Activated naive CD4-positive, alpha-beta T cell treated with anti-CD3 and anti-CD28 coated beads, Interleukin-2, amount 50 U/mL, for 72 hours (primary cell): Measurements from ENCODE around the gene LRRFIP1. TPM values are rescaled to one million over a fixed set of nuclear protein-coding genes. Genes with fewer than 3 reads are reported as not detected.
"Not testable (repeated sequence)": the region's sequence is repeated elsewhere in the genome, so short reads cannot be mapped to it uniquely, and the experiment has no call there.

ENCODE experiments used
- ATAC-seq, 2 donors: fragments of 150-1000 bp; cut with Tn5 transposase; 2 replicates each; pipeline ENCODE4 v1.10.0; 2021; ENCODE audit warnings: mild to moderate bottlenecking in 2 of 2, moderate library complexity in 2 of 2
- DNase-seq, 2 donors: peaks; one replicate each; pipeline ENCODE4 v3.0.0; 2021 to 2022; ENCODE audit warnings: low spot score in 2 of 2
- H3K27ac Mint-ChIP-seq, 2 donors: one replicate each; pipeline ENCODE4 v1.8.0; 2022; ENCODE audit warnings: mild to moderate bottlenecking in 2 of 2, mixed read lengths in 2 of 2
- H3K36me3 Mint-ChIP-seq, 2 donors: one replicate each; pipeline ENCODE4 v1.8.0; 2022; ENCODE audit warnings: mixed read lengths in 2 of 2
- H3K9me3 Mint-ChIP-seq, 2 donors: one replicate each; pipeline ENCODE4 v1.8.0; 2022; ENCODE audit warnings: mixed read lengths in 2 of 2
- total RNA-seq, 2 donors: library from RNA; stranded (reverse); gene quantifications; one replicate each; pipeline ENCODE4 v1.2.3, GENCODE V29; 2022

Gene LRRFIP1
- total RNA-seq, 2 donors from 2014 or later: 190 to 193 TPM

DNA sequence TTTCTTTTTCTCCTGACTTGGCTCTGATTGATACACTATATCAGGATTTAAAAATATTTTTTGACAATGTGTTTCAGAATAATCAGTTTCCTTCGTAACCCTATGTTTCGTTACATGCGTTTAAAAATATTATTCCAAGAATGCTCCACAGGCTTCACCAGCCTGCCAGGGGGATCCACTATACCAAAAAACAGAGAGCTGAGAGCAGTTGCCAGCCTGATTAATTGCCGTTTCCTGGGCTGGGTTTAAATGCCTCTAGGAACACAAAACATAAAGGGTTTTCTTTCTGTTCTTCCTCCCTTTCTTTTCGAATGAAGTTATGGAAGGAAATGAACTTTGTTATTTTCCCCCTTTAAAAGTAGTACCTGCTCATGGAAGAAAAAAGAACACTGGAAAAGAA lies 47.9 kb downstream of the LRRFIP1 start:
- ATAC-seq (no peak), DNase-seq (no peak)
- H3K9me3 Mint-ChIP-seq: no peaks in the 10 kb centered on the region
- peak overlapping the region; percentile 91 to 93 for H3K27ac Mint-ChIP-seq
- H3K36me3 Mint-ChIP-seq: no peaks in the 10 kb centered on the region

DNA sequence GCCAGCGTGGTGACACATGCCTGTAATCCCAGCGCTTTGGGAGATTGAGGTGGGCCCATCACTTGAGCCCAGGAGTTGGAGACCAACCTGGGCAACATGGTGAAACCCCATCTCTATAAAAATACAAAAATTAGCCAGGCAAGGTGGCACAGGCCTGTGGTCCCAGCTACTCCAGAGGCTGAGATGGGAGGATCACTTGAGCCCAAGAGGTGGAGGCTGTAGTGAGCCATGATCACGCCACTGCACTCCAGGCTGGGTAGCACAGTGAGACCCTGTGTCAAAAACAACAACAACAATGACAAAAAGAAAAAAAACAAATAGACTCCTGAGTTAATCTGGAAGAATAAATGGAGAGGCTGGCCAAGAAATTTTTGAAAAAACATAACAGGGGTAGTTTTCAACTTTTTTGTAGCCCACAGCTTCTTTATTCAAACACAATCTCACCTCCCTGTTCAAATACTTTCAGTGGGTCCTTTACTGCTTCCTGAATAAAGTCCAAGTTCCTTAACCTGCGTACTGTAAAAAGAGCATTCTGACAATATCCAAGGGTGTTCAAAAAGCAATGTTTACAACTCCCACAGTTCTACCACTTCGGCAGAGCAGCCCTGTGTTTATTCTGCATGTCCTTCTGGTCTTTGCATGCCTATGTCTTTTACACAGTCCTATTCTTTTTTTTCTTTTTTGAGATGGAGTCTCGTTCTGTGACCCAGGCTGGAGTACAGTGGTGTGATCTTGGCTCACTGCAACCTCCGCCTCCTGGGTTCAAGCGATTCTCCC lies 53.5 kb downstream of the LRRFIP1 start:
- H3K27ac Mint-ChIP-seq: no peak overlapping the region
- no peaks in the 10 kb centered on the region for H3K9me3 Mint-ChIP-seq
- ATAC-seq (no peak), DNase-seq (no peak)
- H3K36me3 Mint-ChIP-seq: no peaks in the 10 kb centered on the region

DNA sequence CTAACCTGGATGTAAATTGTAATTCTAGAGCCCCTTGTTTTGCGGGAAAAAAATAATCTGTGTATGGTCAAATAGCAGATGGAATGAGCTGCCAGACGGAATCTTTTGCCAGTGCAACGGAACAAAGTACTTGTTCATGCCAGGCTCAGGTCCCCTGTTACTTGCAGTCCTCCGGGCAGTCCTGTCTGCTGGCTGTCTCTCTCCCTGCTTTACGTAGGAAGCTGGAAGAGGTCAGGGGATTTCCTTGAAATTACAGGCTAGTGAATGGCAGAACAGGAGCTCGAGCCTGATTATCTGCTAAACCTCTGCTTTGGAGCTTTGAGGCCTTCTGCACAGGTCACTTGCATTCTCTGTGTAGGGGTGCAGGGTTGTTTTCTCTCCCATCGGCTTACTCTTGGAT lies 54.8 kb downstream of the LRRFIP1 start:
- ATAC-seq (no peak), DNase-seq (no peak)
- H3K36me3 Mint-ChIP-seq: no peaks in the 10 kb centered on the region
- no peaks in the 10 kb centered on the region for H3K9me3 Mint-ChIP-seq
- no peak overlapping the region for H3K27ac Mint-ChIP-seq

DNA sequence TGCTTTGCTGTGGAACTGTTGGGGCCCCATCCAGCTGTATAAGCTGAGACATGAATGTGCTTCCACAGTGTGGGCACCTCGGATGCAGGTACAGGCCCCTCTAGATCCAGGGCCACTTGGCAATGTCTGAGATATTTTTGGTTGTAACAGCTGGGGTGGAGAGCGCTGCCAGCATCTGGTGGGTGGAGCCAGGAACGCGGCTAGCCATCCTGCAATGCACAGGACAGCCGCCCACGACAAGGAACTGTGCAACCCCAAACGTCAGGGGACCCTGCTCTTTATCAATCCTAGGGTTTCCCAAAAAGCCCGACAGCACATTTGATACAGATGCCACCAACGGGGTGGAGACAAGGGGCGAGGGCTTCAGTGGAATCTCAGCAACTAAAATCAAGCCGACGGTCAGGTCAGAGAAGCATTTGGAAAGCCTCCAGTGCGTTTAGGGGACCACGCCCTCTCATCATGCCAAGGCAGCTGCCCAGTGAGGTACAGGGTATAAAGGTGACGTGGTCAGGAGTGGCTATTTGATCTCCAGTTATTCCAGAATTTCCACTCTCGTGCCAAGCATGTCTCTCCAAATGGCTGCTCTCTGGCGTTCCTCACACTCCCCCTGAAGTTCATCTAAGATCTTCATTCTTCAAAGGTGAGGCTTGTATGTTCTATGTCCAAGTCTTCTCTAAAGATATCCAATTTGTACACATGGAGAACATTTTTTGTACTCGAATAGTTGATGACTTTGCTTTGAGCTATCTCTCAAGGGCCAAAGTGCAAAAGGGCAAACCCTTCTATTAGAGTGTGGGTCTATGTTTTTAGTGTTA lies 55.7 kb downstream of the LRRFIP1 start:
- H3K27ac Mint-ChIP-seq: no peak overlapping the region
- ATAC-seq (no peak), DNase-seq (no peak)
- H3K36me3 Mint-ChIP-seq: peaks cover 0 to 5% of the 10 kb centered on the region in 2 donors
- no peaks in the 10 kb centered on the region for H3K9me3 Mint-ChIP-seq

DNA sequence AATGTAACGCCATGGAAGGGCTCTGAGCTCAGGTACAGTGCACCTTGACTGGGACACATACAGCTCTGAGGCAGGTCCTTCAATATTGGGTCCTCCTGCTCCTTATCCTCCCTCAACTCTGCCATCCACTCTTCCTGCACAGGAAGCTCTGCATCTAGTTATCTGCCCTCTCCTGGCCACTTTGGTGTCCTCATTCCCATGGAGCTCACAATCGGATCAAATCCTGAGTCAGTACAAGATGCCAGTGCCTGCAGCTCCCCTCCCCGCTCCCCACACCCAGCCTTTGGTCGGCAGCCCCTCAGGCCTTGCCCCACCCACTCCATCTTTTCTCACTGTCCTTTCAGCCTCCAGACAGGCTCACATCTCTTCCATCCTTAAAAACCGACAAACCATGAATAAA lies 58.0 kb downstream of the LRRFIP1 start:
- peaks cover 0 to 5% of the 10 kb centered on the region in 2 donors for H3K36me3 Mint-ChIP-seq
- DNase-seq: no peak
- H3K27ac Mint-ChIP-seq: peak overlapping the region in 1 of 2 donors; percentile 84
- no peak for ATAC-seq
- H3K9me3 Mint-ChIP-seq: no peaks in the 10 kb centered on the region

DNA sequence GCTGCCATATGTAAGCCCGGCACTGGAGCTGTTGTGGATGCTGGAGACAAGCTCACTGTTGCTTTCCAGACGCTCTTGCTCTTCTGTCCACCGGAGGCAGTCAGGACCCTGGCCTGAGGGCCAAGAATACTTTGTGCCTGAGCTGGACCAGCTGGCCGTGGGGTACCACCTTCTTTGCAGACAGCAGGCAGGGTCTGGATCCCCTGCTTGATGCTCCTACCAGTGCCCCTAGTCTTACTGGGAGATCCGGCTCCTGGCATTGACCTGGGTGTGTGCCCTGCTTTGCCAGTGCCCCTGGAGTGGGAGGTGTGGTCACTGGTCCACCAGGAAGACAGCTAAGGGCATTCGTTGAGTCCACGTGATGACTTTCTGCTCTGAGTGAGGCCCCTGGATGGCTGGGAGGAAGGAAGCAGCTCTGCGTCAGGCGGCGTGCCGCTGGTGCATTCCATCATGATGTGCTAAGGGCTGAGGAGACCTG lies 59.3 kb downstream of the LRRFIP1 start:
- peak overlapping the region; percentile 36 to 84 for H3K27ac Mint-ChIP-seq
- H3K9me3 Mint-ChIP-seq: no peaks in the 10 kb centered on the region
- DNase-seq: no peak
- H3K36me3 Mint-ChIP-seq: peaks cover 0 to 5% of the 10 kb centered on the region in 2 donors
- ATAC-seq: no peak

DNA sequence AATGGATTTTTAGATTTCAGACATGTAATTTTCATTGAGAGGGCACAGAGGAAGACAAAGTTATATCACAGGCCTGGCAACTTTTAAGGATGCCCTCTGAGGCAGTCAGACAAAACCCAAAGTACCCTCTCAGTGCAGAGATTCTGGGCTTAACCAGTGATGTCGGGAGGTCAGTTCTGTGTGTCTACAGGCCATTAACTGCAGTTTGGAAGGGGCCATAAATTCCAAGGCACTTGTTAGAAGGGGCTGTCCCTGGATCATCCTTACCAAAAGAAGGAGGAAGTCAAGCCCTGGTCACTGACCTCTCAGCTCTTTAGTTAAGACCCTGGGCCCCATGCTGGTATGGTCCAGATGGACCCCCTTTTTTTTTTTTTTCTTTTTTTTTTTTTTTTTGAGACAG lies 60.7 kb downstream of the LRRFIP1 start:
- Mint-ChIP-seq H3K36me3 (peaks cover 5 to 7% of the 10 kb centered on the region in 2 donors), H3K27ac (peak overlapping the region; percentile 84 to 90), H3K9me3 (no peaks in the 10 kb centered on the region)
- DNase-seq: no peak
- ATAC-seq: no peak

DNA sequence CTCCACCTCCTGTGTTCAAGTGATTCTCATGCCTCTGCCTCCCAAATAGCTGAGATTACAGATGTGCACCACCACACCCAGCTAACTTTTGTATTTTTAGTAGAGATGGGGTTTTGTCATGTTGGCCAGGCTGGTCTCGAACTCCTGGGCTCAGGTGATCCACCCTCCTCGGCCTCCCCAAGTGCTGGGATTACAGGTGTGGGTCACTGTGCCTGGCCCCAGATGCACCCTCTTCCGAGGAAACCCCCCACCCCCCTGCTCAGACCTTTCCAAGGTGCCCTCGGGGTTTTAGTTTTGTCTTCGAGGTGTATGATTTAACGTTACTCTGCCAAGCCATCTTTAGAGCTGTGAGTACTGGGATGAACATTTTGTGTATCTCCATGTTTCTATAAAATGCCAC lies 61.2 kb downstream of the LRRFIP1 start:
- DNase-seq, H3K9me3 Mint-ChIP-seq, ATAC-seq: not testable (repeated sequence)
- peak overlapping the region in 1 of 2 donors; percentile 84 for H3K27ac Mint-ChIP-seq
- peaks cover 10 to 12% of the 10 kb centered on the region in 2 donors for H3K36me3 Mint-ChIP-seq

DNA sequence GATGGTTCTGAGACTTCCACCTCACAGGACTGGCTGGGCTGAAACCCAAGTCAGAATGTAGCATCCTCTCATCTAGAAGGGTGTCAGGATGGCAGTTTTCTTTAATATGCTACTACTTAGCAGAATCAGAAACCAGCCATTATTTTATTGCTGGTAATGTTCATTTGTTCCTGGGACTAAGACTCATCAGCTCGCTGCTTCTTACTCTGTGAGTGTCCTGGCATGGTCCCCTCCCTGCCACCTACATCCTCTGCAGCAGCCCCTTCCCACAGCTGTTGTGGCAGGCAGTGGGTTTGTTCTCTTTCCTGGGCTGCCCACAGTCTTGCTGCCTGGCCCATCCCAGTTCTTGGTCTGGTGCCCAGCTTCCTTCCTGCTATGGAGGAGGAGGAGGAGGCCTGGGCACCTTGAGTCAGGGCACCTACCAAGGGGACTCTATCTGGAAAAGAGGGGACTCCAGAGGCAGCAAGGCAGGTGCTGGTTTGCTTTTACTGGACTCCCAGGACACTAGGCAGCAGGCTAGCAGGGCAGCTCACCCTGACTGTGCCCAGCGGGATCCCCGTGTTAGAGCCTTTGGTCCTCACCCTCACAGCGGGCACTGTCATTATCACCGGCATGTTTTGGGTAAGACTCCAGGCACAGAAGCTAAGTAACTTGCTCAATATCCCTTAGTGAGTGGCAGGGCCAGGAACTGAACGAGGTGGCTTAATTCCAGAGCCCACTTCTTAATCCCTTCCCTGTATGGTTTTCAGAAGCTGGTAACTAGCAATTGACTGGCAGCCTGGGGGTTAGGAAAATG lies 62.1 kb downstream of the LRRFIP1 start:
- Mint-ChIP-seq H3K9me3 (no peaks in the 10 kb centered on the region), H3K36me3 (peaks cover 20 to 22% of the 10 kb centered on the region in 2 donors), H3K27ac (peak overlapping the region in 1 of 2 donors; percentile 84)
- ATAC-seq (no peak), DNase-seq (no peak)

DNA sequence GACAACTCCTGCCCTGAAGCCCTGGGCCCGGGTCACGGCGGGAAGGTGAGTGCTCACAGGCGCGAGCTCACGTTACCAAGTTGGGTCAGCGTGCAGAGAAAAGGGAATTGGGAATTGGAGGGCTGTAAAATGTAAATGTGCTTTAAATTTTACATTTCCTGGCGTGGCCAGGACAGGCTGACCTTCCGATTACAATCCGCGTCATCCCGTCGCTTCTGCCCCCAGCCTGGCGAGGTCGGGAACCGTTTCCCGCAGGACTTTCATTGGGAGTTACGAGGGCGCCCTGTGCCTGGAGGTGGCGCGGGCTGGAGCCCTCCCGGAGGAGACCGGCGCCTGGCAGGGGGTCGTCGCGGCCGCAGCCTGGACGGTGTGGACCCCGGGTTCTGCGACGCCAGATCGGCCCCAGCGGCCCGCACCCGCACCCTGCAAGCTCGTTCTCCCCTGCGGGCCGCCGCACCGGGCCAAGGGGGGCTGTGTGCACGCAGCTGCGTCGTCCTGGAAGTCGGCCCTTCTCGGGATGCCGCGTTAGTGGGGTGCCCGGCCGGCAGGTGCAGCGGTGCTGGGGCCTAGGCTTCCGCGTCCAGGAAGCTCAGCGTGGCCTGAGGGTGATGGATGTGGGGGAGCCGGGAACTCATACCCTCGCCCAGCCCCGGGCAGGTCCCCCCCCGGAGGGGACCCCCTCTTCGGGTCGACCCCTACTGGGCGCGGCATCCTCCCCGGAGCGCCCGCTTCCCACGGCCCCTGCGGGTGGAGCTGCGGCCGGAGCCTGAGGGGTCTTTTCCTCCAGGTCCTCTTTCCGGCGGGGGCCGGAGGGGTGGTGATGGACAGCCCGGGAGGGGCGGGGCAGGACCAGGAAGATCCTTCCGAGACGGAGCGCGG lies 63.9 kb downstream of the LRRFIP1 start:
- Mint-ChIP-seq H3K36me3 (peaks cover 24 to 27% of the 10 kb centered on the region in 2 donors), H3K9me3 (no peaks in the 10 kb centered on the region), H3K27ac (peak overlapping the region; percentile 62 to 84)
- DNase-seq: peak in 1 of 2 donors; percentile 44
- peak; percentile 1 to 36 for ATAC-seq

DNA sequence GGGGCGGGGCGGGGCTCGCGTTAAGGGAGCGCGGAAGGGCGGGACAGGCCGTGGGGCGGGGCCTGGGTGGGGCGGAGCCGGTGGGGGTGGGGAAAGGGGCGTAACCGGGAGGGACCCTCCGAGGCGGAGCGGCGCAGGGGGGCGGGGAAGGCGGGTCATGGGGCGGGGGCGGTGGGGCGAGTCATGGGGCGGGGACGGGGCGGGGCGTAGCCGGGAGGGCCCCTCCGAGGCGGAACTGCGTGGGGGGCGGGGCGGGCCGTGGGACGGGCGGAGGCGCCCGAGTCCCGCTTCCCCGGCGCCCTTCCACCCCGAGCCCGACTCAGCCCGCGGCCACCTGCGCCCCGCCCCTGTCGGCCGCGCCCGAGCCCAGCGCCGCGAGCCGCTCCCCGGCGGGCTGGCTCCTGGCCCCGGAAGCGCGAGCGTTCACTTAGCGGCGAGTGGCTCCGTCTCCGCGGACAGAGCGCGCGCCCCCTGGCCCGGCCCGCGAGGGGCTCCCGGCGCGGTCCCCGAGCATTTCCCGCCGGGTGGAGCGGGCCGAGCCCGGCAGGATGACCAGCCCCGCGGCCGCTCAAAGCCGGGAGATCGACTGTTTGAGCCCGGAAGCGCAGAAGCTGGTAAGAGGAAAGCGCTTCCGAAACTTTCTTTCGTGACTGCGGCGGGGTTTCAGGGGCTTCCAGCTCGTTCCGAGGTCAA lies 64.7 kb downstream of the LRRFIP1 start:
- Mint-ChIP-seq H3K27ac (peak overlapping the region; percentile 98 to 99), H3K9me3 (no peaks in the 10 kb centered on the region), H3K36me3 (peaks cover 24 to 28% of the 10 kb centered on the region in 2 donors)
- ATAC-seq (peak; percentile 44 to 77), DNase-seq (peak; percentile 93)

DNA sequence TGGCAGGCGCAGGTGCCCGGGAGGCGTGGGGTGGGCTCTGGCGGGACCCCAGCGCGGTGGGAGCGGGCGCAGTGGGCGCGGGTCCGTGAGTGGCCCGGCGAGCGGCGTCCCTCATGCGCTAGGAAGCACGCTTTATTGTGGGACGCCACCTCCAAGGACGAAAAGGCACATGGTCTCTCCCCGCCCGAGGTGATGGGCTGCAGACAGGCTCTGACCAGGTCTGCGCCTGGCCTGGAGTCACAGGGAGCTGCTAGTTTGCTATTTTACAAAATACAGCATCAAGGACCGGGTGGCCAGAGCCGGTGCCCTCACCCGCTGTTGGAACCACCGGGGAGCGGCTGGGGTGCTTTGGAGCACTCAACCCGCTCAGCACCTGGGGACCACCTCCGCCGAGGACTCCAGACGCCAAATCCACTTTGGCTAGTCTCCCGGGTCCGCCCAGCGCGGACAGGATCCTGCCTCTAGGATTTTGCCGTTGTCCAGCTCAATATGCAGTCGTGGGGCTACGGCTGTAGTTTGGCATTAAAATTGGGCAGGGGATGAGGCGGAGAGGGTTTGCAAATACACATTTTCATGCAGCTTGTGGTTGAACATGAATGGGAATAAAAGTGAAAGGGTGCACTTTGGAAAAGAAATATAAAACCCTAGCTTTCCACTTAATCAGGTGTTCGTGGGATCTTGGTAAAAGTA lies 65.4 kb downstream of the LRRFIP1 start:
- peak in 1 of 2 donors; percentile 3 for ATAC-seq
- Mint-ChIP-seq H3K9me3 (no peaks in the 10 kb centered on the region), H3K36me3 (peaks cover 22 to 28% of the 10 kb centered on the region in 2 donors), H3K27ac (peak overlapping the region; percentile 98 to 99)
- DNase-seq: peak in 1 of 2 donors; percentile 44

DNA sequence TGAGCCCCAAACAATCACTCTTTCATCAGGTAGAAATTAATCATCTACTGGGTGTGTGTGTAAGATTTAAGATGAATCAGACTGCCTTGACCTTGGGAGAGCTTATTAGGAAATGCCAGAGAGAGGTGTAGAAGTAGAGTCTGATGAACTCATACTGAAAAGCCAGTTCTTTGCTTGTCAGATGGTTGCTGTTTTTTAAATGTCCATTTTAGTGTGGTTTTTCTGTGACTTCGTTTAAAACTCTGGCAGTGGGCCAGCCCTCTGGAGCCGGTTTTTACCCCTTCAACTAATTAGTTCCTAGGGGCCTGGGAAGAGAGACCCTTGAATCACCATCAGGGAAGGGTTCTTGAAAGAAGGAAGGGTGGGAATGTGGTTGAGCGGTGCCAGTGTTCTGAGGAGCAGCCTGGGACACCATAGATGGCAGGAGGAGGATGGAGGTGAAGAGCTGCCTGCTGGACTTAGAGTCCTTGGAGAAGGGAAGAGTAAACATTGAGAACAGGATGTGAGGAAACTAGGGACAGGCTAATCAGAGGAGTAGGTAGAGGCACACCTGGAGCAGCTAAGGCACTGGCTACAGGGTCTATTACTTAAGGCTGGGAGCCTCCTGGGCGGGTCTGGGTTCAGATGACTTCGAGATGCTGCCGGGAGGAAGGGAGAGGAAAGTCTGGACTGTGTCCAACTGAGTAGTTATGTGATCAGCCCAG lies 66.1 kb downstream of the LRRFIP1 start:
- ATAC-seq: peak; percentile 52 to 66
- no peak for DNase-seq
- peaks cover 19 to 28% of the 10 kb centered on the region in 2 donors for H3K36me3 Mint-ChIP-seq
- no peaks in the 10 kb centered on the region for H3K9me3 Mint-ChIP-seq
- H3K27ac Mint-ChIP-seq: peak overlapping the region; percentile 98 to 99
